HG03139 (cell line): ENCODE data around the gene SUCLG2.

Source experiments
- ATAC-seq: cut with Tn5 transposase; IDR thresholded peaks from one replicate; pipeline ENCODE4 v1.9.1; 2021; ENCODE audit not compliant: unreplicated experiment

Gene SUCLG2

DNA sequence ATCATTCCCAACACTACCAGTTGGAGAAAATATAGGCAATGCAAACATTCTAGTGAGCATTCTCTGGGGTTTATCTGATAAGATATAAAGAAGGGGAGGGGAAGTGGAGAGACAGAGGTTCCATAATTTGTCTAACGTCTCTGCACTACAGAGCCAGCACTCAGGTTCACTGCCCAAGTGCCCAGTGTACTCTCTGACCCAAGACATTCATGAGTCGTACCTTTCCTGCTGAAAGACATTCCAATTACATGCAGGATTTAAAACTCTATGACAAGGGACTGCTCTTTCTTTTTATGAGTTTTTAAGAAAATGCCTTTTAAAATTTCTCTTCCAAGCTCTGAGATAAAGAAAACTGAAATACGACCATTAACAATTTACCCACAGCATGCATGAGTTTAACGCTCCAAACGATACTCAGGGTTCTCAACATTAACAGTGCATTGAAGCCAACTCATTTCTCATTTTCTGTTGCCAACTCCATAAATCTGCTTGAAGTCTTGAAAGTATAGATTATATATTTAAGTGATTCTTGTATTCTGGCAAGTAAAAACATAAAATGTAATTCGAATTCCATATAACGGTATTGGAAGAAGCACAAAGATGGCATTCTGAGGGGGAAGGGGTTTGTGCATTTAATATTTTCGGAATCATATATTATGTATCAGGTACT lies 193.4 kb downstream of the SUCLG2 start:
- no peak for ATAC-seq

DNA sequence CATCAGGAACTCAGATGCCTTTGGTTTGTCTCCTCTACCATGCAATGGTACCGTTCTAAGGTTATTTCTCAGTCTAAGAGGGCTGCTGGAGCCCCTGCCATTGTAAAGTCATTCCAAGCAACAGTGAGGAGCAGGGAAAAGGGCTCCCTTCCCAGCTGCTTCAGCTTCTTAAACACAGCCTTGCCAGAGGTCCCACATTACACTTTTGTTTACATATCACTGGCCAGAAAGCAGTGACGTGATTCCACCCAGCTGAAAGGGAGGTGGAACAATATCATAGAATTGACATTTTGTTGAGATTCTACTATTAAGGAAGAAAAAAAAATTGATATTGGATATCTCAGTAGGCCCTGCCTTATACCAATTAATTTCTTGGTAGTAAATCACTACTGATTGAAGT lies 194.6 kb downstream of the SUCLG2 start:
- no peak for ATAC-seq

DNA sequence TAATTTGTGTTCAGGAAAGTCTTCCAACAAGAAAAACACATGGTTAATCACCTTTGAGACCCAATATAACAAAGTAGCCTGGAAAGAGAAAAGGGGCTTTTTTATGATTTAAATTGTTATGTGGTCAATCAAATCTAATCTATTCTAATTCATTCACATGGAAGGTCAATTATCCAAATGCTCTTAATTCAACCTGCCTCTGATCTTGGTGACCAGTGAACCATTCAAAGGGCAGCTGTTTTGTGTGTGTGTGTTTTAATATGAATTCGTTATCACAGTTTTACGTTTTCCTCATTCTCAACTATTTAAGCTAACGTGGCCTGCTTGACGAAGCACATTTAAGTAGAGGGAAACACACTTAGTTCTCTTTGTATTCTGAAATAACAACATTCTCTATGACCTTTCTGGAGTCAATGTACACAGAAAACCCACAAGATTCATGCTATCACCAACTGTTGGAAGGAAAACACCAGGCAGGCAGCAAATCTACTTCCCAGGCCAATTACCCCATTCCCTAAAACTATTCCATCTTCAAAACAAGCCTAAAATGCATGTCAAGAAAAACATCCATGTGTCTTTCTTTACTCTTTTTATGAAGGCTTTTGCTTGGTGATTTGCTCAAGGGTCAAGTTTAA lies 195.4 kb downstream of the SUCLG2 start:
- ATAC-seq = no peak

DNA sequence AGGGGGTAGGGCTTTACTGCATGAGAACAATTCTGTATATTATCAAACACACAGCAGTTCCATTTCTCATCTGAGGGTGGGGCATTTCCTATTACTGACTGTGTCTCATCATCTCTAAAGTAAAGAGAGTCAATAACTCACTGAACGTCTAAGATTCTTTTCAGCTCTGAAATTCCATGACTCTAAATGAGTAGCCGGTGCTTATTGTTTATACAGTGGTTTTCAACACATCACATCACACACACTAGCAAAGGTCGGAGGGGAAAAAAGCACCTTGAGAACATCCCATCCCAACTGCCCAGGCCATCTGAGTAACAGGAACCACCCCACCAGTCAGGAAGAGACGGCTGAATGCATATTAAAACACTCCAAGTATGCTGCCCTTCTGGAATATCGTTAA lies 196.0 kb downstream of the SUCLG2 start:
- ATAC-seq = no peak

DNA sequence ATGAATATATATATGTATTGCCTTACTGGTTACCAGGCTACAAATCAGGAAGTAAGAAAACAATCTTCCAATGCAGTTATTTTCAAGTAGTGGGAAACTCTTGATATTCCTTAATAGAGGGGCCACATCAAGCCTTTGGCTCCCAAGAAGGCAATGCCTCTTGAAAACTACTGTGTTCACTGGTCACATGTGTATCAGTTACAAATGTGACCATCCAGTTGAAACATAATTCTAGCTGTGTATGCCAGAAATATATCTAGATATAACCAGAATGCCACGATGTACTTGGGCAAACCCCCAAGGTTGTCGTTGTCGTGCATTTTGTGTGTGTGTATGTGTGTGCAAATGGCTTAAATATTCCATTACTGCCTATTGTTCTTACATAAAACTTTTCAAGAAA lies 200.8 kb downstream of the SUCLG2 start:
- ATAC-seq = no peak

DNA sequence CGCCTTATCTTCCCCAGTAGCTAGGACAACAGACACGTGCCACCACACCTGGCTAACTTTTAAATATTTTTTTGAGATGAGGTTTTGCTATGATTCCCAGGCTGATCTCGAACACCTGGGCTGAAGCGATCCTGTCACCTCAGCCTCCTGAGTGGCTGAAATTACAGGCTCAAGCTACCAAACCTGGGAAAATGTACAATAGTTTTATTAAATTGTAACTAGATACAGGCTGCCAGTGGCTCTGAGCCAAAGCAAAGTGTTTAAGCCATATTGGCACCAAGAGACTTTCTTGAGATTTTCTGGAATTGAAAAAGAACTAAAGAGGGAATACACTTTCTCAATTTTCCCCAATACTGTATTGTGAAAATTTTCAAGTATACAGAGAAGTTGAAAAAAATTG lies 204.3 kb downstream of the SUCLG2 start:
- ATAC-seq = no peak

DNA sequence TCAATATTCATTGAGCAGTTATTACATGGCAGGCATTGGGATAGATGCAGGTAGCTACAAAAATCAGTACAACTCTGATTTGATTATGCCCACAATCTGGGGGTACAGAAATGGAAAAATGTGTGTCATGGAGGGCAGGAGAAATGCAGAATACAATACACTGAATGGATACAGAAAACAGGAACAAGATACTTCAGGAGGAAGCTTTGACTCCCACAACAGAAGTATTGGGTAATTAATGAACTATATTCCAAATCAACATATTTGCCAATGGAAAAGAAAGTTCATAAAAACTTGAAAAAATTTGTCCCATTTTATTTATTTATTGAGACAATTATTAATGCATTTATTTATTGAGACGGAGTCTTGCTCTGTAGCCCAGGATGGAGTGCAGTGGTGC lies 207.0 kb downstream of the SUCLG2 start:
- no peak for ATAC-seq

DNA sequence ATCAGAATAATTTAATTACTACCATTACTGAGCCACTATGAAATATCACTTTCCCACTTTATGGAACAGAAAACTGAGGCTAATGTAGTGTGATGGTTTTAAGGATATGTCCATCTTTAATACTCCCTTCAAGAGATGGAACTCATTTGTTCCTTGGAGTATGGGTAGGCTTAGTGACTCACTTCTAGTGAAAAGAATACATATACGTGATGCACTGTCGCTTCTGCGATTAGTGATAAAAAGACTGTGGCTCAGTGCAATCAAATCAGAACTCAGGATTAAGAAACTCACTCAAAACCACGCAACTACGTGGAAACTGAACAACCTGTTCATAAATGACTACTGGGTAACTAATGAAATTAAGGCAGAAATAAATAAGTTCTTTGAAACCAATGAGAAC lies 216.6 kb downstream of the SUCLG2 start:
- ATAC-seq = no peak

DNA sequence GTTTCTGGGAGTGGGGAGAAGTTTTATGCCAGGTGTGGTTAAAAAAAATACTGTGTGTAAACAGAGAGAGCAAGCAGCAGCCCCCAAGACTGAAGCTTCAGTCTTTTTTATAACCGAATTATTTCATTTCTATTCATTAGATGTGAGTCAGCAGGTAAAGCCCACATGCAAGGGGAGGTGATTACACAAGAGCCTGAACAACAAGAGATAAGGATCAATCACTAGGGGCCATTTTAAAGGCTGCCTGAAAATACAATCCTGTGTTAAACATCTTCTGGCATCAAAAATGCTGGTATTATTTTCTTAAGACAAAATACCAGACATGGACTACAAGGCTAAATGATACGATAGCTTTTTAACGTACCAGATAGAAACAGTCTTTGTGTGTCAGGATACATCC lies 217.3 kb downstream of the SUCLG2 start:
- ATAC-seq = no peak

DNA sequence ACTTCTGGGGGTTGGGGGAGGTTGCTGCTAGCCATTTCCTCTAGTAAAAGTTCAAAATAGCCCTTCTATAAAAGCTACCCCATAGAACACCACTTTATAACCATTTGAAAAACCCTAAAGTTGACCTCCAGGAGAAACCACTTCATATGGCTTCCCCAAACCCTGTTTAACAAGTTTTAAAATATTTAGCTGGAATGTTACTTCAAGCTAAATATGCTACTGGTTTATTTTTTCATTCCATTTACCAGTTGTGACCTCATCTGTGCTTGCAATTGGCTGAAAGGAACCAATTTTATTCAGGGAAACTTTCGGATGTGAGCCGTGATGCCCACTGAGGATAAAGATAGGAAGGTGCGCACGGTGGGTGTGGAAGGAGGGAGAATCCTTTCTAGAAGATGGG lies 221.3 kb downstream of the SUCLG2 start:
- no peak for ATAC-seq

DNA sequence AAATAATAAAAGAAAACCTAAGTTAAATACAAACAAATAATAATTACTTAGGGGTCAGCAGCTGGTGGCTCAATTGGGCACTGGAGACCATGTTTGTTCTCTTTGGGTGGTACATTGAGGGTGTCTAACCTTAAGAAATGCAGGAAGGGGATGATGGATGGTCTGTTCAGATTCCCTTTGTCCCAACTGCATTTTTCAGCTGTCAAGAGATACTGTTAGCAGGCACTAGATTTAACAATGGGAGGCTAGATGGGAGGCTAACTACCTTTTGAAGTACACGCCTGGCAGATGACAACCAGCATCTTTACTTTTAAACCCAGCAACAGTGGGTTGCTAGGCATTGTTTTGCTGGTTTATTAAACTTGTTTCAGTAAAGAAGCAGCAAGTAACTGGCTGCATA lies 222.5 kb downstream of the SUCLG2 start:
- ATAC-seq = no peak

DNA sequence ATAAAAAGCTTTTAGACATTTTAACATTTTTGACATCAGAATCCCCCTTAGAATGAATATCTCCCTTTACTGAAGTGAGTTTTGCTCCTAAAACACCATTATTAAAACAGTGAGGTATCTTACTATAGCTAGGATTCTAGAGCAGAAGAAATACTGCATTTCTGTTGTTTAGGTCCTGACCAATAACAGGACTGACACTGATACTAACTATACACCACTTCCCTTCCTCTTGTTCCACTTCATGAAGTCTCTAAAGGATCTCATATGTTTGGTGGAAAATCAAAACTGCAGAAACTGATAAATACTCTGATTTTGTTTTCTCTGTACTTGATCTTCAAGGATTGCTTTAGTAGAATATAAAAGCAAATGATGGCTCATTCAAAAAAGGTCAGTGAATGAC lies 230.7 kb downstream of the SUCLG2 start:
- ATAC-seq = no peak

DNA sequence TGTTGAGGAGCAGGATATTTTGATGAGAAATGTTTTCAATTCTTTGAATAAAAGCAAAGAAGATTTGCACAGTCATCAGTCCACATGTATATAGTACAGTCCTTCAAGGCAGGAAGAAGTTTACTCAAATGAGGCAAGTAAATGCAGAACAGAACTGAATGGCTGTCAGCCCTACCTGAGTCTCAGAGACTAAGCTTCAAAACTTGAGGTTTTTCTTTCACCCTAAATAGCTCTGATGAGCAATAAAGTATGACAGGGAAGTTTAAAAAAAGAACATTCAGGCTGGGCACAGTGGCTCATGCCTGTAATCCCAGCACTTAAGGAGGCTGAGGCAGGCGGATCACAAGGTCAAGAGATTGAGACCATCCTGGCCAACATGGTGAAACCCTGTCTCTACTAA lies 232.5 kb downstream of the SUCLG2 start:
- ATAC-seq = no peak

DNA sequence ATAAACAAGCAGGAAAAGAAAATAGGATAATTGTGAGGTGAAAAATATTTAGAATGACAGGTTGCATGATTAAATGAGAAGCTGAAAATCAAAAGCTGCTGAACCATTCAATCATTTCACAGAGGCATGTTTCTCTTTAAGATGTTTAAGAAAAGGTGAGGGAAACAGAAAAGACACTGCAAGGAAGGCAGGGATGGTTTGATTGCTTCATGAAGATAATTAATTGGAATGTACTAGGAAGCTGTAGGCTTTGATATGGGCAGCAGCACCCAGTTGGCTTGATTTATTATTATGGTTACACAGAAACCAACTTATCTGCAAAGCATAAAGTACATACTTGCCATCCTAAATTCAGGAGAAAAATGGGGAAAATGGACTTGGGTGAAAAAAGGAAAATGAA lies 234.6 kb downstream of the SUCLG2 start:
- no peak for ATAC-seq

DNA sequence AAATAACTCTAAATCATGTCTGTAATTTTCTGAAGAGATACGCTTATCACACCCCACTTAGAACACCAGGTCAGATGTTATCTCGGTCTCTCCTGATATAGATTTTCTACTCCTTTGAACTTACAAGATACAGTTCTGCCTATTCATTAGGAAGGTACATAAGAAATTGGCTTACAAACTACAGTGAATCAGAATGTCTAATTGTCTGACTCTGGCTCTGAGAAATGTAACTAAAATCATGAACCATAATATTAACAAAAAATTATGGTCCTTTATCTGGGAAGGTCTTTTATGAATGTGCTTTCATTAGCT lies 235.2 kb downstream of the SUCLG2 start:
- ATAC-seq = no peak

DNA sequence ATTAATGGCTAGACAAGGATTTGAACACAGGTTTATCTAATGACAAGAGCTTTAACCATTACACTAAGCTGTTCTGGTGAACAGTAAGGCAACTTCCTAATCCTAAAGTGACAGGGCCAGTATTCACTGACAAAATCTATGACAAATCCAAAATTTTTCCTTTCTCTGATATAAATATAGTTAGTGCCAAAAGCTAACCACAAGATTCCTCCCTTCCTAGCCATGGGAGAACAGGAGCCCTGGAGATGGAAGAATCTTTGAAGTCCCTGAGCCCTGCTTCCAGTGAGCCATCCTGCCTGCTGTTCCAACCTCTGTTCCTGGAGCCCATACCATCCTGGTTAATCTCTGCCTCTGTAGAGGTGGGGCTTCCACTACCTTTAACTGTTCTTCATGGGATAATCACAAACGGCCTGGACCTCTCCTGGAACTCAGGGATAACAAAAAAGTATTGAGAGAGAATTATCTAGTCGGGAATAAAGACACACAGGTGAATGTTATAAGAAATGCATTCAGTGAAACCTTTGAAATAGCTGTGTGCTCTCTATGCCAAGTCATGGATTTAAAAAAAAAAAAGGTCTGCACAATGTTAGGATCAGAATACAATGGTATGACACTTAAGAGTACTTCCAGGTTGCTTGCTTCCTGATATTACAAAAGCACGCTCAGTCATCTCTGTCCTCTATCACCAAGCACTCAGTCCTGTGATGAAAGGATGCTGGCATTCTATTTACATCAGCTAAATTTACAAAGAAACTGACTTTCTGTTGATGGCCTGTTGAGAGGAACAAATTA lies 235.8 kb downstream of the SUCLG2 start:
- ATAC-seq = no peak

DNA sequence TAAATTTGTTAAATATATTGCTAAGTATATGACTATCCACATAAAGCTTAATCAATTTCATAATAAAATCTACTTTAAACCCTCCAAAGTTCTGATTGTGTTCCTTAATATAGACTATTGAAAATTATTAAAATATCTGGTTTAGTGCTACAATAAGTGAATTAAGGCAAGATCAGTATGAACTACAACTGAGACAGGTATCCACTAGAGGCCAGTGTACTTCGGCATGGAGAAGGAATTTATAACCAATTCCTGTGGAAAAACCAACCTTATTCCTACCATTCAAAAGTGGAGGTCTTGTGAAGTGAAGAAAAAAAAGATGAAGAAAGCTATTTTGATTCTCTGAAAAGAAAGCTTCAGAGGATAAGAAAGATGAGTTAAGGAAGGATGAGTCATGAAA lies 237.7 kb downstream of the SUCLG2 start:
- ATAC-seq = no peak

DNA sequence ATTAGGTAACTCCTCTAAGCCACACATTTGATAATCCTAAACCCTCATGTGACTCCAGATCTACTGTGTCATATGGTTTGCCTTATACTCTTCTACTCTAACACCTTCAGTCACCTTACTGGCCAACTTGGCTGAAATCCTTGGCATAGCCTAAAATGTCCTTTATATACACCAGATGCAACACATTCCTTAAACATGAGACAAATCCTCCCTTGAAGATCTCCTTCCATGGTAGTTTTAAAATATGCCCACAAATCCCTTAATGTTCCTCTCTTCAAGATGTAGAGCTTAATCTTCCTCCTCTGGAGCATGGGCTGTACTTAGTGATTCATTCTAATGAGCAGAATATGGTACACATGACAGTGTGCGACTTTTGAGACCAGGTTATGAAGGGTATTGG lies 238.9 kb downstream of the SUCLG2 start:
- ATAC-seq = no peak

DNA sequence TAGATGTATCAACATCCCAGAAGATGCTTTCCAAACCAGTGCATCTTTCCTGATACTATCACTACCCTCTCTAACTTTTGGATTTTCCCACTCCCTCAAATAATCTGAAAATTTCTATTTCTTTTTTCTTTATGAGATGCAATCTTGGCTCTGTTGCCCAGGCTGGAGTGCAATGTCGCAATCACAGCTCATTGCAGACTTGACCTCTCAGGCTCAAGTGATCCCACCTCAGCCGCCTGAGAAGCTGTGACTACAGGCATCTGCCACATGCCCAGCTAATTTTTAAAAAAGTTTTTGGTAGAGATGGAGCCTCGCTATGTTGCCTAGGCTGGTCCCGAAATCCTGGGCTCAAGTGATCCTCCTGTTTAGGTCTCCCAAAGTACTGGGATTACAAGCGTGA lies 239.7 kb downstream of the SUCLG2 start:
- ATAC-seq = no peak

DNA sequence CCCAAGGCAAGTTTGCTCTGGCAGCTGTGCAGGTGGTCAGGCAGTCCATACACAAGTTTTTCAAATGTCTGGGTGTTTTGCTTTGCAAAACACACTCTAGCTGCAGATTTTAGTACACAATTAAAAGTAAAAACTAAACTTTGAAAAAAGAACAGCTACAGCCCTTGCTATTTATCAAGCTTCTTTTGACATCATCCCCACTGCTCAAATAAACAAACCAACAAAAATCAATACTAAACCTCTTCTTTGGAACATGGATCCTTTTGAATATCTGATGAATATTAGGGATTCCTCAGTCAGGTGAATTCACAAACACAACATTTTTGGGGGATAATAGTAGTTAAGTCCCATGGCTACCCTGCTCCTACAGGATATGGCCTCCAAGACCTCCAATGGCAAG lies 249.2 kb downstream of the SUCLG2 start:
- ATAC-seq = no peak

DNA sequence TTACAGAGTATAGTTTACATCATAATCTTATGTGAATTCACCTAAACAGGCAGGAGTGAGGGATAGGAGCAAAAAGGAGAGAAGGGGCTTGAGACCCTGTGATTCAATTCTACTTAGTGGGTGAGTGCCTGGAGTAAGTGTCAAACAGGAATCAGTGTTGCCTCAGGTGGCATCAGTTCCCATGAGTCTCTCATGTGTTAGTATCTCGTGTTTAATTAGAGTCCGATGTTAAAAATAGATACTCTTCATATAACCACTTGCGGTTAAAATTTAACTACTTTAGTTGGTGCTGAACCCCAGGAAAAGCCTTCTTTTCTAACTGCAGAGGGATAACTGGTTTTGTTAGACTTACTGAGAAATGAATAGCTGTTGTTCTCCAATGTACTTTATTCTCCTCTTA lies 251.5 kb downstream of the SUCLG2 start:
- ATAC-seq = no peak

DNA sequence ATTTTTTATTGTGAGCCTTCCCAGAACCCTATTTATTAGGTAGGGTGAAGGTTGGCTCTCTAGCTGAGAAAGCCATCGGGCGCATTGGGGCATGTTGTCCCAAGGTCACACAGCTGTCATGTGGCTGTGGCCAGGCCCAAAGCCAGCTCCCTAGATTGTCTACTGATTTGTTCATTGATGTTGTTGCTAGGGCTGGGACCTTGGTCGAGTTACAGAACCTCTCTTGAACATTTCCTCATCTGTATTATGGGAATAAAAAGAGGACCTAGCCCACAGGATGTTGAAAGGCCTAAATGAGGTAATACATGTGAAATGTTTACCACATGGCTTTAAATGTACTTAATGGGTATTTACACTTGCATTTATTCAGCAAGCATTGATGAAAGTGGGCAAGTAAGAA lies 252.5 kb downstream of the SUCLG2 start:
- ATAC-seq = no peak

DNA sequence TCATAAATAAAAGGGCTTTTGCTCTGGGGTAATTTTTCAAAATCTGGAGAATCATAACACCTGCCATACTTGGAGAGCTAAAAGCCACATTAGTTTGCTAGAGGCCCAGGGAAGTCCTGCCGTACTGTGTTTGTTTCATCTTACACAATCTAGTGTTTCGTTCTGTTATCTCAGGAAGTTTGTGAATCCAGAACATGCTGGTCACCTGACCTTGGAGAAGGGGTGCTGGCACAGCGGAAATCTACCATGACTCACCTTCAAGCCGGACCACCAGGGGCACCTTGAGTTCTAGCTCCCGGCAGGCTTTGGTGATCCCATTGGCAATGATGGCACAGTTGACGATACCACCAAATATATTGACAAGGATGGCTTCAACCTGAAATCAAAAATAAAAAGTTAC lies 253.9 kb downstream of the SUCLG2 start:
- no peak for ATAC-seq
